Rectal smooth muscle tissue (tissue), 1 donor: ENCODE measurements around the gene ICAM4.
"Not testable (repeated sequence)": the region's sequence is repeated elsewhere in the genome, so short reads cannot be mapped to it uniquely, and the experiment has no call there.

Experiments used
- H3K27ac ChIP-seq: one replicate; pipeline ENCODE4 v1.7.0; 2013; ENCODE audit warnings: low read depth, low read length, inconsistent platforms
- H3K27me3 ChIP-seq: one replicate; pipeline ENCODE4 v1.7.0; 2013; ENCODE audit warnings: low read length; ENCODE audit not compliant: control insufficient read depth, insufficient read depth
- H3K36me3 ChIP-seq: one replicate; pipeline ENCODE4 v1.7.0; 2013; ENCODE audit warnings: low read length; ENCODE audit not compliant: control insufficient read depth, insufficient read depth
- H3K4me1 ChIP-seq: one replicate; pipeline ENCODE4 v1.7.0; 2013; ENCODE audit warnings: low read length; ENCODE audit not compliant: control insufficient read depth, insufficient read depth
- H3K4me3 ChIP-seq: one replicate; pipeline ENCODE4 v1.7.0; 2013; ENCODE audit warnings: low read length
- H3K9ac ChIP-seq: one replicate; pipeline ENCODE4 v1.7.0; 2013; ENCODE audit warnings: low read length

The ICAM4 gene

DNA sequence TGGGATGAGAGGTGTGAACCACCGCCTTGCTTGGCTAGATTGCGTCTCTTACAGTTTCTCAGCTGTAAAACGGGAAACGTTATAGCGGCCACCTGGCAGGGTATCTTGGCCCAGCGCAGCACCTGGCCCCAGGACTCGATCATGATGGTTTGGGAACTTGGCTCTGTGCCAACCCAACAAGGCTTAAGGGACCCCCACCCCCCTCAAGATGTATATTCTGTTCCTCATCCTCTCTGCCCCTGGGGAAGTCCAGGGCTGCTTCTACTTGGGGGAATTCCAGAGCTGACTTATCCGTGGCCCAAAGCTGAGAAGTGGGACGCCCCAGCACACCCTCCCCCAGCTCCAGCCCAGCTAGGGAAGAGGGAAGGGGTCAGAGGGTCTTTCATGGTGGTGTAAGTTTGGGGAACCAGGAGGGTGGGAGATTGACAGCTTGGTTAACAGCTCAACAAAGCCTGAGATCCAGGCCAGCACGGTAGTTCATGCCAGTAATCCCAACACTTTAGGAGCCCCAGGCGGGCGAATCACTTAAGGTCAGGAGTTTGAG, 15.1 kb upstream of the ICAM4 start:
- Histone ChIP-seq H3K27ac (peak overlapping the region; percentile 52), H3K4me1 (no peaks in the 10 kb centered on the region)

DNA sequence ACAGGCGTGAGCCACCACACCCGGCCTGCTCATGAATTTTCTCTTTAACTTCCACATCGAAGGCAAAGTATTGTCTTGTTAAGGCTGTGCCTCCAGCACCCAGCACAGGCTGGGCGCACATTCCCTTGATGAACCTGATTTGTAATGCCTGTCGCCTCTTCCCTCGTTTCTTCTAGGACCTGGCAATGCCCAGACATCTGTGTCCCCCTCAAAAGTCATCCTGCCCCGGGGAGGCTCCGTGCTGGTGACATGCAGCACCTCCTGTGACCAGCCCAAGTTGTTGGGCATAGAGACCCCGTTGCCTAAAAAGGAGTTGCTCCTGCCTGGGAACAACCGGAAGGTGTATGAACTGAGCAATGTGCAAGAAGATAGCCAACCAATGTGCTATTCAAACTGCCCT, 12.2 kb upstream of the ICAM4 start:
- Histone ChIP-seq H3K27ac (no peak overlapping the region), H3K9ac (no peak overlapping the region), H3K27me3 (no peaks in the 10 kb centered on the region), H3K36me3 (no peaks in the 10 kb centered on the region), H3K4me1 (no peaks in the 10 kb centered on the region), H3K4me3 (no peak overlapping the region)

More for the DNA sequence above, 15.1 kb upstream of the ICAM4 start:
- Histone ChIP-seq H3K4me3 (peak overlapping the region; percentile 65), H3K36me3 (no peaks in the 10 kb centered on the region), H3K27me3 (no peaks in the 10 kb centered on the region), H3K9ac (no peak overlapping the region)

DNA sequence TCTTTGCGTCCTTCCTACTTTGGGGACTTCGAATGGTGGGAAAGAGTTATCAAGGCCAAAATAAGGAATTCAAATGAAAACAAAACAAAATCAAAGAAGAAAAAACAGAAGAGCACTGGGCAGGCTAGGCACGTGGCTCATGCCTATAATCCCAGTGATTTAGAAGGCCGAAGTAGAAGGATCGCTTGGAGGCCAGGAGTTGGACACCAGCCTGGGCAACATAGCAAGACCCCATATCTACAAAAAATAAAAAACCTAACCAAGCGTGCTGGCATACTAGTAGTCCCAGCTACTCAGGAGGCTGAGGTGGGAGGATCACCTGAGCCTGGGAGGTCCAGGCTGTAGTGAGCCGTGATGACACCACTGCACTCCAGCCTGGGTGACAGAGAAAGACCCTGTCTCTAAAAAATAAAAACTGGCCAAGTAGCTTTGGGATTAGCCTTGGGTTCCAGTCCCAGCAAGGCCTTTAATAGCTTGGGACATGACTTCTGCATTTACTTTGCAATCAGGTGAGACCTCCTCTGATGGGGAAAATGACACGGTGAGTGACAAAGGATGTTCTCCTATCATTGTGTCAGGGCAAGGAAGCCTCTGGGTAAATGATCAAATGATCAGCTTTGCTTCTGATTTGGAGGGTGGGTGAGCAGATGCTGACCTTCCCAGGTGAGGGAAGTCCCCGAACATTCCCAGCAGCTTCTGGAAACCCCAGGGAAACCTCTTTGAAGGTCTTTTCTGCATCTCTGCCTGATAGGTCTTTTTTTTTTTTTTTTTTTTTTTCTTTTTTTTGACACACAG, 8.8 kb upstream of the ICAM4 start:
- H3K27ac ChIP-seq = no peak overlapping the region
- H3K4me1 ChIP-seq = no peaks in the 10 kb centered on the region
- H3K9ac ChIP-seq = no peak overlapping the region
- H3K36me3 ChIP-seq = no peaks in the 10 kb centered on the region
- no peaks in the 10 kb centered on the region for H3K27me3 ChIP-seq
- H3K4me3 ChIP-seq = no peak overlapping the region

DNA sequence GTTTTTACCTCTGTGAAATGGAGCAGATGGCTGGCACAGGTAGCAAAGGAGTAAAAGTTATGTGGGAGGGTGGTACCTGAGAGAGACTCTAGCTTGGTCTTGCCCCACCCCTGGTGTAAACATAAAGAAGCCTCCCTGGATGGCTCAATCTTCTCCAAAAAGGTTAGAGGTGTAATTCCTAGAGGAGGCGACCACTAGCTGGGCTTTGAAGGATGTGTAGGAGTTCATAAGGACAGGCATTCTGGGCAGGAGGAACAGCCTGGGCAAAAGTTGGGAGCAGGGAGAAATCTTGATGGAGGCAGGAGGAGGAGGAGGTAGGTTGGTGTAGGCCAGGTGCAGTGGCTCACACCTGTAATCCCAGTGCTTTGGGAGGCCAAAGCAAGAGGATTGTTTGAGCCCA, 7.8 kb upstream of the ICAM4 start:
- H3K27ac ChIP-seq = no peak overlapping the region
- no peaks in the 10 kb centered on the region for H3K27me3 ChIP-seq
- no peaks in the 10 kb centered on the region for H3K36me3 ChIP-seq
- no peak overlapping the region for H3K9ac ChIP-seq
- no peaks in the 10 kb centered on the region for H3K4me1 ChIP-seq
- no peak overlapping the region for H3K4me3 ChIP-seq

DNA sequence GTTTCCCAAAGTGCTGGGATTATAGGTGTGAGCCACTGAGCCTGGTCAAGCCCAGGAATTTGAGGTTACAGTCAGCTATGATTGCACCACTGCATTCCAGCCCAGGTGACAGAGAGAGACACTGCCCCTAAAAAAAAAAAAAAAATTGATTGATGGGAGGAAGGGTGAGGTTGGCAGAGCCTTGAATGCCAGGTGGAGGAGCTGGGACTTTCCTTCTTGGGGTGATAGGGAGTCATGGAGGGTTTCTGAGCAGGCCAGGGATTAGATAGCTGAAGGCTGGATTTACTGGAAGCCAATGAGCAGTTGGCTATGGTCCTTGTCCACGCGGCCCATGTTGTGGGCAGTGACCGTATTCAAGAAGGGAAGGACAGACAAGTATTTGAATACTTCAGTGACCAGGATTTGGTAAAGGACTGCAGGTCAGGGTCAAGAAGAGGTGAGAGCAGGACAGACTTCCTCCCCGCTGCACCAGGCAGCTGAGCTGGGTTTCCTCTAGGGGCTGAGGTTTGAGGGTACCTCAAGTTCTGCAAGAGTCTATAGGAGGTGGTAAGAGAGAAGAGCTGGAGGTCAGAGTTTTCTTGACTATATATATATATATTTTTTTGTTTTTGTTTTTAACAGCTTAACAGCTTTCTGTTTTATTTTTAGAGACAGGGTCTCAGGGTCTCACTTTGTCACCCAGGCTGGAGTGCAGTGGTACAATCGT, 6.9 kb upstream of the ICAM4 start:
- no peaks in the 10 kb centered on the region for H3K4me1 ChIP-seq
- no peaks in the 10 kb centered on the region for H3K27me3 ChIP-seq
- H3K9ac ChIP-seq = no peak overlapping the region
- H3K27ac ChIP-seq = no peak overlapping the region
- no peak overlapping the region for H3K4me3 ChIP-seq
- H3K36me3 ChIP-seq = no peaks in the 10 kb centered on the region

DNA sequence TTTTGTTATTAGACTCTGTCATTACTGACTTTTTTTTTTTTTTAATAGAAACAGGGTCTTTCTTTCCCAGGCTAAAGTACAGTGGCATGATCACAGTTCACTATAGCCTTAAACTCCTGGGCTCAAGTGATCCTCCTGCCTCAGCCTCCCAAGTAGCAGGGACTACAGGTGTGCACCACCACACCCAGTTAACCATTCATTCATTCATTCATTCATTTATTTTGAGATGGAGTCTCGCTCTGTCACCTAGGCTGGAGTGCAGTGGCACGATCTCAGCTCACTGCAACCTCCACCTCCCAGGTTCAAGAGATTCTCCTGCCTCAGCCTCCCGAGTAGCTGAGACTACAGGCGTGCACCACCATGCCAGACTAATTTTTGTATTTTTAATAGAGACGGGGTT, 4.7 kb upstream of the ICAM4 start:
- not testable (repeated sequence) for H3K4me3 ChIP-seq, H3K36me3 ChIP-seq, H3K4me1 ChIP-seq, H3K27ac ChIP-seq, H3K9ac ChIP-seq, H3K27me3 ChIP-seq

DNA sequence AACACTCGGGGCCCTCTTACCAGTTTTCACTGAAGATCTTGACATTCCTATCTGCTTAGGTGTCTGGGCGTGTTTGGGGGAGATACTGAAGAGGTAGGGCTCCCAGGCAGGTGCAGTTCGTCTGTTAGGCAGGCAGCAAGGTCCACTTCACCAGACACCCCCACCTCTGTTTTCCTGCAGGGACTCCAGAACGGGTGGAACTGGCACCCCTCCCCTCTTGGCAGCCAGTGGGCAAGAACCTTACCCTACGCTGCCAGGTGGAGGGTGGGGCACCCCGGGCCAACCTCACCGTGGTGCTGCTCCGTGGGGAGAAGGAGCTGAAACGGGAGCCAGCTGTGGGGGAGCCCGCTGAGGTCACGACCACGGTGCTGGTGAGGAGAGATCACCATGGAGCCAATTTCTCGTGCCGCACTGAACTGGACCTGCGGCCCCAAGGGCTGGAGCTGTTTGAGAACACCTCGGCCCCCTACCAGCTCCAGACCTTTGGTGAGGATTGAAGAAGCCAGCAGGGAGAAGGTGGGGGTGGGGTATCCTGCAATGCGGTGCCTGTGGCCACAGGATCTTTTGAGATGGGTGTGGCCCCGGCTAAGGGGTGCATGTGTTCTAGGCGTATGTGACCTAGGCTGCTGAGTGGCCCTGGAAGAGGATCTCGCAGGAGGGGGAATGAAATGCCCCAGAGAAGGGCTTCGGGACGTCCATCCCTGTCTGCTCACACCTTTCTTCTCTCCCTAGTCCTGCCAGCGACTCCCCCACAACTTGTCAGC, 3.3 kb upstream of the ICAM4 start:
- Histone ChIP-seq H3K27ac (no peak overlapping the region), H3K4me1 (no peaks in the 10 kb centered on the region), H3K4me3 (no peak overlapping the region), H3K36me3 (peaks cover 3% of the 10 kb centered on the region), H3K27me3 (peaks cover 9% of the 10 kb centered on the region), H3K9ac (no peak overlapping the region)

DNA sequence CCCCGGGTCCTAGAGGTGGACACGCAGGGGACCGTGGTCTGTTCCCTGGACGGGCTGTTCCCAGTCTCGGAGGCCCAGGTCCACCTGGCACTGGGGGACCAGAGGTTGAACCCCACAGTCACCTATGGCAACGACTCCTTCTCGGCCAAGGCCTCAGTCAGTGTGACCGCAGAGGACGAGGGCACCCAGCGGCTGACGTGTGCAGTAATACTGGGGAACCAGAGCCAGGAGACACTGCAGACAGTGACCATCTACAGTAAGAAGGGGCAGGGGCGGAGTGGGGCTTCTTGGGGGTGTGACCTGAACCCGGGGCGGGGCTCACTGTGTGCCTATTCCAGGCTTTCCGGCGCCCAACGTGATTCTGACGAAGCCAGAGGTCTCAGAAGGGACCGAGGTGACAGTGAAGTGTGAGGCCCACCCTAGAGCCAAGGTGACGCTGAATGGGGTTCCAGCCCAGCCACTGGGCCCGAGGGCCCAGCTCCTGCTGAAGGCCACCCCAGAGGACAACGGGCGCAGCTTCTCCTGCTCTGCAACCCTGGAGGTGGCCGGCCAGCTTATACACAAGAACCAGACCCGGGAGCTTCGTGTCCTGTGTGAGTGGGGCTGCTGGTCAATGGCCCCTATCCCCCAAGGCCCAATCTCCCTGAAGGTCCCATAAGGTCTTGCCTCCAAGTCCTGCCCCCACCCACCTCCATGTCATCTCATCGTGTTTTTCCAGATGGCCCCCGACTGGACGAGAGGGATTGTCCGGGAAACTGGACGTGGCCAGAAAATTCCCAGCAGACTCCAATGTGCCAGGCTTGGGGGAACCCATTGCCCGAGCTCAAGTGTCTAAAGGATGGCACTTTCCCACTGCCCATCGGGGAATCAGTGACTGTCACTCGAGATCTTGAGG, 2.4 kb upstream of the ICAM4 start:
- peaks cover 3% of the 10 kb centered on the region for H3K36me3 ChIP-seq
- peaks cover 17% of the 10 kb centered on the region for H3K27me3 ChIP-seq
- peaks cover 2% of the 10 kb centered on the region for H3K4me1 ChIP-seq
- no peak overlapping the region for H3K9ac ChIP-seq
- no peak overlapping the region for H3K4me3 ChIP-seq
- H3K27ac ChIP-seq = no peak overlapping the region

DNA sequence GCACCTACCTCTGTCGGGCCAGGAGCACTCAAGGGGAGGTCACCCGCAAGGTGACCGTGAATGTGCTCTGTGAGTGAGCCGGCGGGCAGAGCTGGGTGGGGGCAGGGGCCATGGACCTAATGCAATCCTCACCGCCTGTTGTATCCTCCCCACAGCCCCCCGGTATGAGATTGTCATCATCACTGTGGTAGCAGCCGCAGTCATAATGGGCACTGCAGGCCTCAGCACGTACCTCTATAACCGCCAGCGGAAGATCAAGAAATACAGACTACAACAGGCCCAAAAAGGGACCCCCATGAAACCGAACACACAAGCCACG, 1.8 kb upstream of the ICAM4 start:
- Histone ChIP-seq H3K27ac (no peak overlapping the region), H3K27me3 (peaks cover 18% of the 10 kb centered on the region), H3K36me3 (peaks cover 3% of the 10 kb centered on the region)

DNA sequence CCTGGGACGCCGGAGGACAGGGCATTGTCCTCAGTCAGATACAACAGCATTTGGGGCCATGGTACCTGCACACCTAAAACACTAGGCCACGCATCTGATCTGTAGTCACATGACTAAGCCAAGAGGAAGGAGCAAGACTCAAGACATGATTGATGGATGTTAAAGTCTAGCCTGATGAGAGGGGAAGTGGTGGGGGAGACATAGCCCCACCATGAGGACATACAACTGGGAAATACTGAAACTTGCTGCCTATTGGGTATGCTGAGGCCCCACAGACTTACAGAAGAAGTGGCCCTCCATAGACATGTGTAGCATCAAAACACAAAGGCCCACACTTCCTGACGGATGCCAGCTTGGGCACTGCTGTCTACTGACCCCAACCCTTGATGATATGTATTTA, 1.4 kb upstream of the ICAM4 start:
- no peak overlapping the region for H3K4me3 ChIP-seq
- H3K36me3 ChIP-seq = peaks cover 3% of the 10 kb centered on the region
- peaks cover 2% of the 10 kb centered on the region for H3K4me1 ChIP-seq
- no peak overlapping the region for H3K27ac ChIP-seq
- H3K27me3 ChIP-seq = peaks cover 21% of the 10 kb centered on the region
- H3K9ac ChIP-seq = no peak overlapping the region

More for the DNA sequence above, 1.8 kb upstream of the ICAM4 start:
- Histone ChIP-seq H3K9ac (no peak overlapping the region), H3K4me3 (no peak overlapping the region), H3K4me1 (peaks cover 2% of the 10 kb centered on the region)

DNA sequence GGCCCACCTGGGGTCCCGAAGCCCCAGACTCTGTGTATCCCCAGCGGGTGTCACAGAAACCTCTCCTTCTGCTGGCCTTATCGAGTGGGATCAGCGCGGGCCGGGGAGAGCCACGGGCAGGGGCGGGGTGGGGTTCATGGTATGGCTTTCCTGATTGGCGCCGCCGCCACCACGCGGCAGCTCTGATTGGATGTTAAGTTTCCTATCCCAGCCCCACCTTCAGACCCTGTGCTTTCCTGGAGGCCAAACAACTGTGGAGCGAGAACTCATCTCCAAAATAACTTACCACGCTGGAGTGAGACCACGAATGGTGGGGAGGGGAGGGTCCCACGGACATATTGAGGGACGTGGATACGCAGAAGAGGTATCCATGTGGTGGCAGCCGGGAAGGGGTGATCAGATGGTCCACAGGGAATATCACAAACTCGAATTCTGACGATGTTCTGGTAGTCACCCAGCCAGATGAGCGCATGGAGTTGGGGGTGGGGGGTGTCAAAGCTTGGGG, 2.0 kb downstream of the ICAM4 start:
- Histone ChIP-seq H3K9ac (no peak overlapping the region), H3K36me3 (peaks cover 3% of the 10 kb centered on the region), H3K4me1 (peaks cover 13% of the 10 kb centered on the region), H3K4me3 (peak overlapping the region; percentile 62), H3K27ac (no peak overlapping the region), H3K27me3 (peaks cover 53% of the 10 kb centered on the region)
